A673 (cell line): ENCODE data around the gene CLUH. TPM values are rescaled to one million over a fixed set of nuclear protein-coding genes. Genes with fewer than 3 reads are reported as not detected.
"Not testable (repeated sequence)": the region's sequence is repeated elsewhere in the genome, so short reads cannot be mapped to it uniquely, and the experiment has no call there.

ENCODE experiments used
- BruUV-seq: library from RNA; stranded (reverse); fragments of 400-500 nt; replicated peaks from 2 replicates; lab custom pipeline; 2021; lab: Mats Ljungman, UMichigan
- CTCF ChIA-PET: fragments of 300-600 bp; sonication (Branson Sonifier 250); formaldehyde crosslinking; loops from one replicate; lab custom pipeline; 2022; ENCODE audit warnings: antibody characterized with exemption; lab: Charles Lee
- POLR2A ChIA-PET: fragments of 300-600 bp; sonication (Branson Sonifier 250); formaldehyde crosslinking; loops from one replicate; lab custom pipeline; 2022; ENCODE audit warnings: antibody characterized with exemption; ENCODE audit not compliant: low non-redundant PET; lab: Charles Lee
- DNase-seq: peaks from one replicate; pipeline ENCODE4 v3.0.0-alpha.2; 2015; ENCODE audit warnings: low spot score
- H3K27ac ChIP-seq: fragments of 200-600 bp; sonication (generic); 2 replicates; pipeline ENCODE4 v1.5.1; 2016; ENCODE audit warnings: mixed run types, low read depth, mild to moderate bottlenecking, mixed read lengths, antibody characterized with exemption, low read length; ENCODE audit not compliant: poor library complexity, severe bottlenecking
- H3K27me3 ChIP-seq: fragments of 200-600 bp; sonication (generic); replicated peaks from 2 replicates; pipeline ENCODE4 v1.6.1; 2017; ENCODE audit warnings: mixed run types, low read depth, mild to moderate bottlenecking, mixed read lengths, antibody characterized with exemption, low read length; ENCODE audit not compliant: insufficient read depth, poor library complexity
- H3K36me3 ChIP-seq: fragments of 200-600 bp; sonication (generic); 2 replicates; pipeline ENCODE4 v1.6.1; 2016; ENCODE audit warnings: mixed run types, mild to moderate bottlenecking, mixed read lengths, antibody characterized with exemption, low read length; ENCODE audit not compliant: insufficient read depth, poor library complexity, severe bottlenecking
- H3K4me1 ChIP-seq: fragments of 200-600 bp; sonication (generic); 2 replicates; pipeline ENCODE4 v1.6.1; 2017; ENCODE audit warnings: mixed run types, mild to moderate bottlenecking, mixed read lengths, antibody characterized with exemption, low read length; ENCODE audit not compliant: insufficient read depth, poor library complexity, severe bottlenecking
- H3K4me3 ChIP-seq: fragments of 200-600 bp; sonication (generic); 2 replicates; pipeline ENCODE4 v1.5.1; 2016; ENCODE audit warnings: low read depth, mixed run types, mild to moderate bottlenecking, mixed read lengths, low read length; ENCODE audit not compliant: poor library complexity, severe bottlenecking
- H3K9me3 ChIP-seq: fragments of 200-600 bp; sonication (generic); 2 replicates; pipeline ENCODE4 v1.6.1; 2016; ENCODE audit warnings: mixed run types, low read depth, mild to moderate bottlenecking, mixed read lengths, antibody characterized with exemption, low read length; ENCODE audit not compliant: poor library complexity, severe bottlenecking
- EZH2 ChIP-seq: fragments of 200-600 bp; sonication (generic); IDR thresholded peaks from 2 replicates; pipeline ENCODE4 v1.6.1; 2017; ENCODE audit warnings: borderline replicate concordance, low read depth, mild to moderate bottlenecking, mixed read lengths, antibody characterized with exemption, low read length; ENCODE audit not compliant: poor library complexity, severe bottlenecking
- intact Hi-C: fragments of 100-400 bp; cut with micrococcal nuclease; formaldehyde crosslinking; loops from one replicate; pipeline ENCODE4 v1.10.0; 2022; ENCODE audit not compliant: unreplicated experiment
- total RNA-seq: library from RNA; stranded (reverse); gene quantifications from 2 replicates; pipeline ENCODE4 v1.2.3, GENCODE V29; 2021
- TF ChIP-seq, protein P1 (sequence below): fragments of 300-800, 200-600 bp; sonication (generic); conservative IDR thresholded peaks from 2 replicates; pipeline ENCODE4 v1.5.1; 2017; ENCODE audit warnings: low read depth, mild to moderate bottlenecking, antibody characterized with exemption, low read length, moderate library complexity, mixed read lengths

Gene CLUH
- total RNA-seq, 1 experiment from 2014 or later, result 162 TPM

DNA sequence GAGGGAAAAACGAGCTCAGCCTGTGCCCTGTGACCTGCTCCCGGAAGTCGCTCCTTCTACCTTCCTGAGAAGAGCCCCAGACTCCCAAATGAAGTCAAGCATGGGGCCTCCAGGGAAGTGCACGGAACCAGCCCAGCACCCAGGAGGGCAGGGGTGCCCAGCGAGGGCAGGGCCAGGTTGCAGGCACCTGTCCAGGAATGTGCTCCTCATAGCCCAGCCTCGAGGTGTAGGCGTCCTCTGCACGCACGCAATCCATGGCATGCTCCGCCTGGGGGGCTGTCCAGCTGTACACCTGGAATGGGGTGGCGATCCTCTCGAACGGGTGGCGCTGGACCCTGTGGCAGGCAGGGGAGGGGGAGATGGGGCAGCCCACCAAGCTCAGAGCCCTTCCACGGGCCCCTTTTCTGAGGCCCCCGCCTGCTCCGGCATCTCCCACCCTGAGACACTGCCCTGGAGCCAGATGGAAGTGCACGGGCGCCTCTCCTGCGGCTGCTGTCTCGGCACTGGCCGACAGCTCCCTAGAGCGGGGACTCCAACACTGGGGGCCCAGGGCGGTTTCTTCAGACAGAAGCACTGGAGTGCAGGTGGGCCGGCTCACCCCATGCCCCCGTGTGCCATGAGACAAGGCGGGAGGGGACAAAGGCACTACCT is 10.9 kb downstream of the CLUH start:
- Histone ChIP-seq H3K9me3 (no peaks in the 10 kb centered on the region), H3K4me3 (no peak overlapping the region), H3K4me1 (no peaks in the 10 kb centered on the region), H3K27ac (no peak overlapping the region), H3K27me3 (no peaks in the 10 kb centered on the region), H3K36me3 (peaks cover 68% of the 10 kb centered on the region)
- no TSS peak for BruUV-seq
- POLR2A ChIA-PET, result no interaction called here
- no peak for TF ChIP-seq EZH2
- TF ChIP-seq, protein P1, sequence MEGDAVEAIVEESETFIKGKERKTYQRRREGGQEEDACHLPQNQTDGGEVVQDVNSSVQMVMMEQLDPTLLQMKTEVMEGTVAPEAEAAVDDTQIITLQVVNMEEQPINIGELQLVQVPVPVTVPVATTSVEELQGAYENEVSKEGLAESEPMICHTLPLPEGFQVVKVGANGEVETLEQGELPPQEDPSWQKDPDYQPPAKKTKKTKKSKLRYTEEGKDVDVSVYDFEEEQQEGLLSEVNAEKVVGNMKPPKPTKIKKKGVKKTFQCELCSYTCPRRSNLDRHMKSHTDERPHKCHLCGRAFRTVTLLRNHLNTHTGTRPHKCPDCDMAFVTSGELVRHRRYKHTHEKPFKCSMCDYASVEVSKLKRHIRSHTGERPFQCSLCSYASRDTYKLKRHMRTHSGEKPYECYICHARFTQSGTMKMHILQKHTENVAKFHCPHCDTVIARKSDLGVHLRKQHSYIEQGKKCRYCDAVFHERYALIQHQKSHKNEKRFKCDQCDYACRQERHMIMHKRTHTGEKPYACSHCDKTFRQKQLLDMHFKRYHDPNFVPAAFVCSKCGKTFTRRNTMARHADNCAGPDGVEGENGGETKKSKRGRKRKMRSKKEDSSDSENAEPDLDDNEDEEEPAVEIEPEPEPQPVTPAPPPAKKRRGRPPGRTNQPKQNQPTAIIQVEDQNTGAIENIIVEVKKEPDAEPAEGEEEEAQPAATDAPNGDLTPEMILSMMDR, result no peak
- intact Hi-C loops, result no loop called here
- CTCF ChIA-PET, result no interaction called here
- DNase-seq, result no peak

DNA sequence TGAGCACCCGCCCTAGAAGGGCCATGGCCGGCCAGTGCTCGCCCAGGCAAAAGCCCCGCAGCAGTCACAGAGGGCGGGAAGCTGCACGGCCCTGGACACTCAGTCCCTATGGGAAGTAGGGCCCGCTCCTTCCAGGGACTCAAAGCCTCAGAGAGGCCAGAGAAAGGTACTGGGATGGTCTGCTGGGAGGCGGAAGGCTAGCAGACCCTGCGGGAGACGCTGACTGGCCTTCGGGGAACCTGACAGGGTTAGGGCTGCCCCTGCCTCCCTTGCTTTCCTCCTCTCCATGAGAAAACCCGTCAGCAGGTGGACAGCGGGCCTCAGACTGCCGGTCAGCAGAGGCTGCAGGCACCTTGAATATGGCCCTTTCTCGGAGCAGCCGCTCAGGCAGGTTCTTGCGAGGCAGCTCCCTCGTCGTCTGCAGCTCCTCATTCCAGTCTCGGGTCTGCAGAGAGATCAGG is 11.5 kb downstream of the CLUH start:
- no peaks in the 10 kb centered on the region for H3K27me3 ChIP-seq
- H3K4me3 ChIP-seq, result no peak overlapping the region
- CTCF ChIA-PET, result no interaction called here
- intact Hi-C loops, result no loop called here
- H3K9me3 ChIP-seq, result no peaks in the 10 kb centered on the region
- DNase-seq, result no peak
- BruUV-seq, result no TSS peak
- peaks cover 74% of the 10 kb centered on the region for H3K36me3 ChIP-seq
- H3K27ac ChIP-seq, result no peak overlapping the region
- H3K4me1 ChIP-seq, result no peaks in the 10 kb centered on the region
- TF ChIP-seq, protein P1, result no peak
- no peak for TF ChIP-seq EZH2
- POLR2A ChIA-PET, result no interaction called here

DNA sequence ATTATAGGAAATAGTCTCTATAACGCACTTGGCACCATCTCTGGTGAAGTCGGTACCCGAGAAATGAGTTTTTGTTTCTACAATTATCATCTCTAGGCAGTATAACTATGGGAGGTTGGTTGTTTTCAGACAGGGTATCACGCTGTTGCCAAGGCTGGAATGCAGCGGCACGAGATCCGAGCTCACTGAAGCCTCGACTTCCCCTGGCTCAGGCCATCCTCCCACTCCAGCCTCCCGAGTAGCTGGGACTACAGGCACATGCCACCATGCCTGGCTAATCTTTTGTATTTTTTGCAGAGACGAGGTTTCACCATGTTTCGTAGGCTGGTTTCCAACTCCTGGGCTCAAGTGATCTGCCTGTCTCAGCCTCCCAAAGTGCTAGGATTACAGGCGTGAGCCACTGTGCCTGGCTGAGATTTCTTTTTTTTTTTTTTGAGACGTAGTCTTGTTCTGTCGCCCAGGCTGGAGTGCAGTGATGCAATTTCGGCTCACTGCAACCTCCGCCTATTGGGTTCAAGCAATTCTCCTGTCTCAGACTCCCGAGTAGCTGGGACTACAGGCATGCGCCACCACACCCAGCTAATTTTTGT is 12.3 kb downstream of the CLUH start:
- H3K9me3 ChIP-seq, BruUV-seq, H3K4me1 ChIP-seq, H3K4me3 ChIP-seq, POLR2A ChIA-PET, DNase-seq, intact Hi-C loops, H3K27ac ChIP-seq, H3K27me3 ChIP-seq: not testable (repeated sequence)
- peaks cover 76% of the 10 kb centered on the region for H3K36me3 ChIP-seq
- CTCF ChIA-PET, result interaction anchor here (0.7 kb wide), 1 partner anchor 14 kb away, joined by 3 read pairs; no protein-coding TSS in a partner anchor
